ENCODE measurements around the gene ZKSCAN3. TPM values are rescaled to one million over a fixed set of nuclear protein-coding genes. Genes with fewer than 3 reads are reported as not detected.

The ZKSCAN3 gene
- total and polyA plus RNA-seq, 2 of the 4 experiments (the other 2 are of a cell fraction) = 3.7 to 4.8 TPM

GRCh38 chr6:28349344-28349891 is 329 bp upstream of the ZKSCAN3 start:
- Histone ChIP-seq H3K79me1 (ENCODE audit: low read depth in 1 of 2, low read length in 2 of 2) (peaks cover 19 to 32% of the 10 kb centered on the region in 2 experiments), H4K20me1 (ENCODE audit: insufficient read depth, low read length) (no peaks in the 10 kb centered on the region), H3K4me2 (ENCODE audit: low read depth, low read length) (peak overlapping the region; percentile 96), H3K14ac (replicated peaks; ENCODE audit: low read depth, low read length) (peak overlapping the region; percentile 83), H2AK9ac (replicated peaks; ENCODE audit: low read depth, low read length, poor library complexity) (peak overlapping the region; percentile 98), H2AFZ (replicated peaks; ENCODE audit: low read length, poor library complexity) (peak overlapping the region; percentile 100), H4K91ac (ENCODE audit: insufficient read depth, low read depth, low read length) (peak overlapping the region; percentile 32; the same call in 1 of the 2 replicates), H2BK120ac (ENCODE audit: low read depth, low read length) (peak overlapping the region; percentile 59; the same call in 1 of the 2 replicates), H3K23ac (ENCODE audit: low read depth, low read length) (no peak overlapping the region), H3K4ac (ENCODE audit: low read depth, low read length) (peak overlapping the region; percentile 55; the same call in 1 of the 2 replicates), H2AK5ac (ENCODE audit: low read depth, low read length) (no peak overlapping the region), H3K27ac (ENCODE audit: insufficient read depth, low read length) (no peak overlapping the region), H2BK5ac (ENCODE audit: low read depth, low read length, poor library complexity, severe bottlenecking) (peak overlapping the region; percentile 53), H2BK15ac (ENCODE audit: low read depth, low read length) (no peak overlapping the region), H3K36me3 (ENCODE audit: control insufficient read depth, insufficient read depth, low read length) (no peaks in the 10 kb centered on the region), H3K4me1 (ENCODE audit: control insufficient read depth, insufficient read depth, low read length) (peaks cover 4% of the 10 kb centered on the region), H3K9ac (ENCODE audit: low read depth, low read length) (peak overlapping the region; percentile 79), H4K5ac (ENCODE audit: low read depth, low read length) (peak overlapping the region; percentile 35), H3K27me3 (ENCODE audit: control insufficient read depth, insufficient read depth, low read length) (peaks cover 16% of the 10 kb centered on the region), H2BK20ac (ENCODE audit: low read depth, low read length) (no peak overlapping the region), H3K18ac (ENCODE audit: low read depth, low read length) (peak overlapping the region; percentile 10; the same call in 1 of the 2 replicates), H3K4me3 (ENCODE audit: insufficient read depth, low read depth, low read length) (peak overlapping the region; percentile 99), H3K9me3 (ENCODE audit: control insufficient read depth, insufficient read depth, low read length) (no peaks in the 10 kb centered on the region), H3K56ac (ENCODE audit: extremely low read depth, insufficient read depth, low read length) (peak overlapping the region; percentile 47), H4K8ac (ENCODE audit: low read depth in 2 of 2, low read length in 2 of 2) (peak overlapping the region; percentile 90 to 97), H3K9me1 (ENCODE audit: insufficient read depth, low read length) (peaks cover 2% of the 10 kb centered on the region; the same call in 1 of the 2 replicates)
- intact Hi-C loops (cut with micrococcal nuclease) (loop anchor here (1.0 kb wide), 1 partner anchor 13 kb away; the partner anchor contains the start of gene ZSCAN31), dilution Hi-C loops (cut with HindIII; ENCODE audit: low sequenced_read_pairs, unreplicated experiment) (no loop called here), in situ Hi-C loops (cut with MboI; ENCODE audit: low sequenced_read_pairs) (no loop called here)
- 15% methylated on average over 3 of the region's 9 CpGs; no CpG with 5 or more reads in 1 of the 2 experiments for WGBS, 2 experiments (ENCODE audit: extremely low coverage in 2 of 2, insufficient read length in 1 of 2)
- ATAC-seq (ENCODE audit: low read depth) = no peak; the same call in 1 of the 2 replicates
- CTCF ChIA-PET = no interaction called here
- DNase-seq = no peak
- POLR2A ChIA-PET (ENCODE audit: unreplicated experiment) = no interaction called here
- no TSS peak for BruUV-seq (replicated peaks)
- TF ChIP-seq CHD1 (IDR thresholded peaks at IDR 0.05; ENCODE audit: low read depth, low read length) = no peak
